Stimulated activated naive CD4-positive, alpha-beta T cell (primary cell): ENCODE results near the gene MED27.
A peak's percentile ranks its signal among the peaks of the same experiment; 100 is the strongest.

Experiments
- DNase-seq, 6 experiments: peaks; one replicate each; lab custom pipeline; 2025; lab: John Stamatoyannopoulos, UW

The MED27 gene

DNA sequence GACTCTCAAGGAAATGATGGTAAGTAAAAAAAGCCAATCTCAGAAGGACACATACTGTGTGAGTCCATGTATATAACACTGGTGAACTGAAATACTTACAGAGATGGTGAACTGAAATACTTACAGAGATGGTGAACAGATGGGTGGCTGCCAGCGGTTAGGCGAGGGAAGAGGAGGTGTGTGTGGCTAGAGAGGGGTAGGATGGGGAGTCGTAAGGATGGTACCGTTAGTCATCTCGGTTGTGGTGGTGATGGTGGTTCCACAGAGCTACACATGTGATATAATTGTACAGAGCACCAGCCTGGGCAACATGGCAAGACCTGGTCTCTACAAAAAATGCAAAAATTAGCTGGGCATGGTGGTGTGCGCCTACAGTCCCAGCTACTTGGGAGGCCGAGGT is 226.2 kb downstream of the MED27 start:
- DNase-seq = no peak

DNA sequence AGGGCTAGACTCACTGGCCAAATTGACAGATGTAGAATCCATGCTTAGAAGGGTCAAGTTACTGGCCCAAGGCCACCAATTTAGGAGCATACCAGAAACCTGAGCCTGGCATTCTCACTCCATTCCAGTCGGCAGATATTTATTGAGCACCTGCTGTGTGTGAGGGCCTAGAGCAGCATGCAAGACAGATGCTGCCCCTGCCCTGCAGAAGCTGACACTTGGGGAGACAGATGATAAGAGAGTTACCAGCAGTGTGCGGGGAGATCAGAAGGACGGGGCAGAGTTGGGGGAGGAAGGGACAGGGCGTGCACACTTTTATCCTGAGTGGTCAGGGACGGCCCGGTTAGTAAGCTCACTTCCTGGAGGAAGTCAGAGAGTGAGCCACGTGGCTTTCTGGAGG is 228.3 kb downstream of the MED27 start:
- no peak for DNase-seq

DNA sequence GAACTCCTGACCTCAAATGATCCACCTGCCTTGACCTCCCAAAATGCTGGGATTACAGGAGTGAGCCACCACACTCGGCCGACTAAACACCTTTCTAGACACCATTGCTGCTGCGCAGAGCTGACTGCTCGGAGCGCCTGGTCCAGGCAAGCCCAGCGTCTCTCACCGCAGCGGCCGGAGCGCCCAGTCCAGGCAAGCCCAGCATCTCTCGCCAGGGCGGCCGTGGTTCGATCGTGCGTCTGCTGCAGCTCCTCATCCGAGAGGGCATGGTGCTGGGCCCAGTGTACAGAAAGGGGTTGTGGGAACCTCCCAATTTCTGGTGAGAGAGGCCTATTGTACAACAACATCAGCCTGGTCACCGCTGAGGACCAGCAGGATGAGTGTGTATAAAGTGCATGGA is 230.3 kb downstream of the MED27 start:
- no peak for DNase-seq

DNA sequence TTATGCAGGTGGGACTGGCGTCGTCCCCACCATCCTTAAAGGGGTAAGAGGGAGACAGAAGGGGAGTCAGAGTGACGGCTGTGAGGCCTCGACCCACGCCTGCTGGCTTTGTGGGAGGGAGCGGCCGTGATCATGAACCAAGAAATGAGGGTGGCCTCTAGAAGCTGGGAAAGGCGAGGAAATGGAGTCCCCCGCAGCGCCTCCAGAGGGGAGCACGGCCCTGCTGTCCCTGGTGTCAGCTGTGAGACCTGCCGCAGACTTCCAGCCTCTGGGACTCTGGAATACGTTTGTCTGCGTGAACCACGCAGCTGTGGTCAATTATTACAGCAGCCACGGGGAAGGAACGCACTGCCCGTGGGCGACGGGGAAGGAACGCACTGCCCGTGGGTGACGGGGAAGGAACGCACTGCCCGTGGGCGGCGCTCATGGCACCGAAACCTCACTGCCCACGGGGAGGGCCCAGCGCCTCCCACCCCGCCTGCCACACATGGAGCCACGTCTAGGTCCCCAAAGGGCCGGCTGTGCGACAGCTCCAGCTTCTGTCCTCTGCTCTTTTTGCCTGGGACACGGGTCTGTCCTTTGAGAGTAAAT is 231.0 kb downstream of the MED27 start:
- DNase-seq = no peak

DNA sequence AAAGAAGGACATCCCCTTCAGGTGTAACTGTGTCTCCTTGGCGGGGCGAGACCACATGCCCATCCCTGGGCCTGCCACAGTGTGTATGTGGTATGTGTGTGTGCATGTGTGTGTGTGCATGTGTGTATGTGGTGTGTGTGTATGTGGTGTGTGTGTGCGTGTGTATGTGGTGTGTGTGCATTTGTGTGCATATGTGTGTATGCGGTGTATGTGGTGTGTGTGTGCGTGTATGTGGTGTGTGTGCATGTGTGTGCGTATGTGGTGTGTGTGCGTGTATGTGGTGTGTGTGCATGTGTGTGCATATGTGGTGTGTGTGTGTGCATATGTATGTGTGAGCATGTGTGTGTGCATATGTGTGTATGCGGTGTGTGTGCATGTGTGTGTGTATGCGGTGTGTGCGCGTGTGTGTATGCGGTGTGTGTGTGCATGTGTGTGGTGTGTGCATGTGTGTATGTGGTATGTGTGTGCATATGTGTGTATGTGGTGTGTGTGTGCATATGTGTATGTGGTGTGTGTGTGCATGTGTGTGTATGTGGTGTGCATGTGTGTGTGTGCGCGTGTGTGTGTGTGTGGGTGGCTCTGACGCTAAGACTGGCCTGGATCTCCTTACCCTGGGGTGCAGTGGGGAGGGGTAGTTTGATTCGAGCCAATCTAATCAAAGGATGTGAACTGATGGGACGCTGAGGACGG is 231.9 kb downstream of the MED27 start:
- no peak for DNase-seq

DNA sequence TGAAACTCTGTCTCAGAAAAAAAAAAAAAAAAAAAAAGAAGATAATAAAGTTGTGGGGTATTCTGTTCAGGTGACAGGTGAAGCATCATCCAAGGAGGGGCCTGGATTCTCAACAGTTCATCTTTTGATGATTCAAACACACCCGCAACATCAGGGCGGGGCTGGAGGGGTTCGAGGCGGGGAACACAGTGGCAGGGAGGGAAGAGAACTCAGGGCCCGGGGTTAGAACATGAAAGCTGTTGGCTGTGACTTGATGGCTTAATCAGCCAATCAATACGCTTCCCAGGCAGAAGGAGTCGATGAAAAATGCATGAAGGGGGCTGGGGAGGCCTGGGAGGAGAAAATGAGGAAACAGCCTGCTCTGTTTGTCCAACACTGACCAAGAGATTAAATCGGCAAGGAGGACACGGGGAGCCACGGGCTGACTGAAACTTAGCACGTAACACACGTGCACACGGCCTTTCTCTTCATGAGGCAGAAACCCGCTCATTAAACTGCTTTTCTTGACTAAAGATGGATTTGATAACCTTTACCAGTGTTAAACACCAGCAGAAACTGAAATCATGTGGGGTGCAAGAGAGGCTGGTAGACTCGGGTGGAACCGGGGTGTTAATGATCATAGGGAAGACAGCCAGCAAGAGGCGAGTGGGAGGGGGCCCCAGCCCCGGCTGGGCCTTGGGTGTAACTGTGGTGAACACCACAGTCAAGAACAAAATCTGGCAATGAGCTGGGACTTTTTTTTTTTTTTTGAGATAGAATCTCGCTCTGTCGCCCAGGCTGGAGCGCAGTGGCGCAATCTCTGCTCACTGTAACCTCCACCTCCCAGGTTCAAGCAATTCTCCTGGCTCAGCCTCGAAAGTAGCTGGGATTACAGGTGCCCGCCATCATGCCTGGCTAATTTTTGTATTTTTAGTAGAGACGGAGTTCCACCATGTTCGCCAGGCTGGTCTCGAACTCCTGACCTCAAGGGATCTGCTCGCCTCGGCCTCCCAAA is 234.1 kb downstream of the MED27 start:
- no peak for DNase-seq

DNA sequence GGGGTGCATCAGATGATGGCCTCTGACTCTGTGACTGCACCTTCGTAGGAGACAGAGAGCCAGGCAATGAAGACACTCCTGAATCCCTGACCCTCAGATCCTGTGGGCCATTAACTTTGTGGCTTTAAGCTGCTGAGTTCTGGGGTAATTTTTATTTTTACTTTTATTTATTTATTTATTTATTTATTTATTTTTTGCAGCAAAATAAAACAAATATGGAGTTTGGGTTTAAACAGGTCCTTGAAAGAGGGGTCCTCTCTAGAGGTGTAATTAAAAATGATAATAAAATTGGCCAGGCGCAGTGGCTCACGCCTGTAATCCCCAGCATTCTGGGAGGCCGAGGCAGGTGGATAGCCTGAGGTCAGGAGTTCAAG is 234.9 kb downstream of the MED27 start:
- no peak for DNase-seq

DNA sequence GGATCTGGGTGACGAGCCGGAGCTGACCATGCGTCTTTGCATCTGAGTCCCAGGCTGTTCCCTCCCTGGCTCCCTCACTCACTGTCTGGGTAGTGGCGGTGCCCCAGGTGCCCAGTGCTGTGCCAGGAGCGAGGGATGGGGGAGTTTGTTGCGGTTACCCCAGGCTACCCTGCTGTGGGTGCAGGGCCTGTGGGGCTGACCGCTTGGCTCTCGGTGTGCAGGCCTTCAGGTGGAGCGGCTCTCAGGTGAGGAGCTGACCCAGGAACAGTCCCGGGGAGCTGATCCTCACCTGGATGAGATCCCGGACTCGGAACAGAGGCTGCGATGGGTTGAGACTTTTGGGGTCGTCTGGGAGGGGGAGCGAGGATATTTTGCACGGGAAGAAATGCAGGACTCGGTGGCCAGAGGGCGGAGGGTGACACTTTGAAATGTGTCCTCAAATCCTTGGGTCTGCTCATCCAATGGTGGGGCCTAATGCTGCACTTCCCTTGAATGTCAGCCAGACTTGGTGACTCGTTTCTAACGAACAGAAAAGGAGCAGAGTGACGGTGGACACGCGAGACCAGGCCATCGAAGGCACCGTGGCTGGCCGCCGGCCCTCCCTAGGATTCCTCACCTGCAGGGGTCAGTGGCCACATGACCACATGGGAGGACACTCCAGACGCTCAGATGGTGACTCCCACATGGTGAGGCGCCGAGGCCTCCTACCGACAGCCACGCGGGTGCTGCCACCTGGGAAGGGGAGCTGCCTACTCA is 235.5 kb downstream of the MED27 start:
- DNase-seq = no peak

DNA sequence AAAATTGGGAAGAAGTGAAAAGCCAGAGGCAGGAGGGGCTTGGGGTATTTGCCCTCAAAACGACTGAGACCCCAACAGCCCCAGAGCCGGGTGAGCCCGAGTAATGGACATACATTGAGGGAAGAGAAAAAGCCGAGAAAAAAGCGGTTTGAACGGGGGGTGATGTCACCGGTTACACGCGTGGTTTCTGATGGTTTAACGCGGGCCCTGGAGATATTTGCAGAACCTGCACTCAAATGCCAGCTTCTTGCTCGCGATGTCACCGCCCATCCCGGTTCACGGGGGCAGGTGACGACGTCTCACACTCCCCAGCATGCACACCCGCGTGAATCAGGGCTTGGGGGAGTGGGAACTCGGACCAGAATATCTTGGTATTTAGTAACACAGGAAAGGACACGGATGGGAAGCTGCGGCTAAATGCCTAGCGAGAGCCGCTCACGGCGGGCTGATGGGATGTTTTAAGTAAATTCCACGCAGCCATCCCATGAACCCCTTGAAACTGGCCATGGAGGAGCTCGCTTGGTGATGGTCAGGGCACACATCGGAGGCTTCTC is 237.8 kb downstream of the MED27 start:
- DNase-seq = no peak

DNA sequence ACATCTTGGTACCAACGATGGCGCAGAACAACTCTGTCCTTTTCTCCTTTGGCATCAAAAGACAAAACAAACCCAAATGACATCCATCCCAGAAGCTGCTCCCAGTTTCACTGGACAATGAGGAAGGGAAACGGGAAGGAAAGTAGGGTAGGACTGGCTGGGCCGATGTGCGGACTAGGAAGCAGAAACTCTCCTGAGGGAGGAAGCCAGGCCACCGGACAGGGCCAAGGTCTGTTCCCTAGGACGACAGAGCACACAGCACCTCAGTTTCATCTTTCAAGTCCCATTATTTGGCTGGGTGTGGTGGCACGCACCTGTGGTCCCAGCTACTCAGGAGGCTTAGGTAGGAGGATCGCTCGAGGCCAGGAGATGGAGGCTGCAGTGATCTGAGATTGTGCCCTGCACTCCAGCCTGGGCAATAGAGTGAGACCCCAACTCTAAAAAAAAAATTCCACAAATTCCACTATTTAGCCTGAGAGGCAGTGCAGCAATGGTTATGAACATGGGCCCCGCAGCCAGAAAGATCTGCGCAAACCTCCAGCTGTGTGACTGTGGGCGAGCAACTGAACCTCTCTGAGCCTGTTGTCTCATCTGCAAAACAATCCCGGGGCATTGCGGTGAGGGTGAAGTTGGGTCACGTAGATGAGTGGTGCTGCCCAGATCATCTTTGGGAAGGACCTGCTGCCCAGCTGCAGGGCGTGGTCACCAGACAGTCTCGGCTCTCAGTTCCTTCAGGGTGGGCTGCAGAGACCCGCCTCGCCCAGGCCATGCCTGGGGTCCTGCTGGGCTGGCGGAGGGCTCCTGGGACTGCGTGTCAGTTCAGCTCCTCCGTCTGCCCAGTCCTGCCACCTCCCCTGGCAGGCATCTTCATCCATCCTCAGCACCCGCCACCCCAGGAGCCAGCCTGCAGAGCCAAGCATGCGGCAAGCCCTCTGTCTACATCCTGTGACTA is 238.6 kb downstream of the MED27 start:
- DNase-seq = no peak

DNA sequence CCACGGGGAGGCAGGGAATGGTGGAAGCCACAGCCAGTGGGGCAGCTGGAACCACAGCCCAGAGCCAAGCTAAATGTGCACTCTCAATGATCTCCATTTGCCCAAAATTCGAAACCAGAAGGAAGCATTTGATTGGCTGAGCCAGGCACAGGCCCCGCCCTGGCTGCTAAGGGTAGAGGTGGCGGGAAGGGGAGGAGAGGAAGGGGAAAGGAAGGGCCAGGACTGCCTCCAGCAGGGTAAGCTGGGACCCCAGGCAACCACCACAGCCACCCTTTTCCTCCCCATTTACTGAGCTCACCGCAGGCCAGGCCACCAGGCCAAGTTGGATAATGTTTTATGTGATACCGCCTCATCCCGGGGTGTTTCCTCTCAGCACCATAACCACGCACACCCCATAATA is 239.4 kb downstream of the MED27 start:
- no peak for DNase-seq

DNA sequence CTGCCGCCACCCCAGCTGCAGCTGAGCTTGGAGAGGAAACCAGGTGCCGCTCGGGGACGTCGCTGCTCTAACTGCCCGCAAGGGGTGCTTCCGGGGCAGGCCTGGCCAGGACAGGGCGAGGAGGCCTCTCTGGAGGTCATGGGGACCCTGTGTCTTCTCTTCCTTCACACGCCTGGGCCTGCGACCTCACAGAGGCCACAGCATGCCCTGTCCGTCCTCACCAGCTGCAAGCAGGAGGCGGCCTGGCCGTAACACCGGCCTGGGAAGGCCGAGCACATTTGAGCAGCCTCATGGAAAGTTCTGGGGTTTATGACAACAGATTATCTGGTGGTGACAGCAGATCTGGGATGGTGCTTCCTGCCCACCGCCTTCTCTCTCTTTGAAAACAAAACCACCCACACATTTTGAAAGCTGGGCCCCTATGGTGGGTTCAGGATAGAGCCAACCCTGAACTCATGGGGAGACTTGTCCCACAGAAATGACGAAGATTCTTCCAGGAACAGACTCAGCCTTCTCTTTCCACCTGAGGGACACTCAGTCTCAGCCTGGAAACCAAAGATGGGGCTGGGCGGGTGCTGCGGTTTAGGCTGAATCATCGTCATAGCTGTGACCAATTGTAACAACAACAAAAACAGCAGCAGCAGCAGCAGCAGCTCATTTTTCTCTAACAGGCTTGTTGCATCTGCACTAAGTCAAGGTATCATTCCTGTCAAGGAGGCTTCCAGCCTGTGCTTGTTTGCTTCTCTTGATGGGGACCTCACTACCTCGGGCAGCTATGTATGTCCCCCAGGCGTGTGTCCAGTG is 240.2 kb downstream of the MED27 start:
- DNase-seq = peak in 1 of 6 experiments; percentile 3

DNA sequence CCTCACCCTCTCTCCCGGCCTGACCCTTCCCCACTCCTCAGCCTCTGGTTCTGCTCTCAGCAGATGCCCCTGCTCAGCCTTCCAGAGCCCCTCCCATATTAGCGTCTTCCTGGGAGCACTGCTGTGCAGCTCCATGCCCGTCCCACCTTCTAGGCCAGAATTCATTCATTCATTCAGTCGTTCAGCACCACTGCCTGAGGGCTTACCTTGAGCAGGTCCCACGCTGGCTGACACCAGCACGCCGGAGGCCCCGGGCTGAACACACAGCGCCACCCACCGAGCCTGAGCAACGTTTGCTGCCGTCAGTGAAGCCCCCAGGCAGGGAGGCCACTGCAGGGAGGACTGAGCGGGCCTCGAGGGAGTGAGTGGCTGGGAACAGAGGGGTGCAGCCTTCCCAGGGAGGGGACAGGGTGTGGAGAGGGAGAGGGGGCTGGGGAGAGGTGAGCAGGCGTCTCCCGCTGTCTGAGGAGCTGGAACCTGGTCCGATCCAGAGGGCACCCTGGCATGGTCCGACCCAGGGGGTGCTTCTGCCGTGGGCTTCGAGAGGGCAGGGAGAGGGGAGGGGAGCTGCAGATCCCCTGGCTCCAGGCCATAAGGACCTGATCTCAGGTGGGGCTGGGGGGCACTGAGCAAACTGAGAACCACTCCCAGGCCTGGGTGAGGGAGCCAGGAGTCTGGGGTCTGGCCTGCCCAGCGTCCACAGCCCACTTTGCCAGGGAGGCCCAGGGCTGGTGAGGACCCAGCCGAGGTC is 241.0 kb downstream of the MED27 start:
- no peak for DNase-seq

DNA sequence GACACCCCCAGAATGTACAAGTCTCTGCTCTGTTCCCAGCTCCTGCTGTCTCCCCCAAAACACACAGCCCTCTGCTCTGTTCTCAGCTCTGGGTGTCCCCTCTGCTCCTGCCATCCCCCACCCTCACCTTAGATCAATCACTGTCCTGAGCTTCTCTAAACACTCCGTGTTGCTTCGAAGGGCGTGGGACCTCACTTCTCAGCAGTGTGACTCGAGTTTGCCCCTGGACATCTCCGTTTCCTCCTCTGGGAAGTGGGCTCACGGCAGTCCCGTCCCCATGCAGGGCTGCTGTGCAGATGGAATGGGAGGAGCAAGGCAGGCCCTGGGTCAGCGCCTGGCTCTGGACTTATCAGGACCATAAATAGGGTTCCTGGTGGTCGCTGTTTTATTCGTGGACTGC is 241.8 kb downstream of the MED27 start:
- no peak for DNase-seq

DNA sequence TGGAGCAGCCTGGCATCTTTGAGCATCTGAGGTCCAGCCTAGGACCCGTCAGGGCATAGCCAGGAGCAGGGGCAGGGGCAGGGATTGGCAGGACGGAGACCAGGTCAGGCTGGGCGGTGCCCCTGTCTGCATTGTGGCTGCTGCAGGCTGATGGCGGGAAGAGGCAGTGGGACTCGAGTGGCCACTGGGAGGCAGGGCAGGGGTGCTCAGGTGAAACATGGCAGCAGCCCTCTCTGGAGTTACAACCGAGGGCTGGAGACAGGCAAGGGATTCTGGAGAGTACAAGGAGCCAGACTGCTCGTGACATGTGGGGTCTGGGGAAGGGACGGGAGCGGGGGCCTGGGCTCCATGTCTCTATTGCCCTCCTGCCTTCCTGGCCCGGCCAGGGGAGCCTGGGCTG is 242.4 kb downstream of the MED27 start:
- no peak for DNase-seq

DNA sequence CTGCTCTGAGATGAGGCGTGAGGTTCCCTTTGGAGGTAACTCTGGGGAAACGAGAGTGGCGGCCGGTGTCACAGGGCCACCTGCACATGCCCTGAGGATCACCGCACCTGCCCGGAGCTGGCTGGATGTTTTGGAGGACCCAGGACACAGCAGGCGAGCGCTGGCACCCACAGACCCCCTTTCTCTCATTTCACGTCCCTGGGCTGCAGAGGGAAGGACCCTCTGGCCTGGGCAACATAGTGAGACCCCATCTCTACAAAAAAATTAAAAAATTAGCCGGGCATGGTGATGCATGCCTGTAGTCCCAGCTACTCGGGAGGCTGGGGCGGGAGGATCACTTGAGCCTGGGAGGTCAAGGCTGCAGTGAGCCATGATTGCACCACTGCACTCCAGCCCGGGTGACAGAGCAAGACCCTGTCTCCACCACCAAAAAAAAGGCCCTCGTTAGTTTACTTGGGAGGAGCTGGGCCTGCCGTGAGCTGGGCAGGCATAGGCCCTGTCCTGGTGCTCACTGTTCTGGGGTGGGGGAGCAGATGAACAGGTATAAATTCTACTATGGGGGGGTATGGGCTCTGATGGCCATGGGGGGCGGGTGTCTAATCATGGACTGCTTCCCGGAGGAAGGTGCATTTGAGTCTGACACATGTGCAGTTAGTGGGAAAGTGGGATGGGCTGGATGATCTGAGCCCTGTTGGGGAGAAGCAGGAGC is 242.9 kb downstream of the MED27 start:
- no peak for DNase-seq

DNA sequence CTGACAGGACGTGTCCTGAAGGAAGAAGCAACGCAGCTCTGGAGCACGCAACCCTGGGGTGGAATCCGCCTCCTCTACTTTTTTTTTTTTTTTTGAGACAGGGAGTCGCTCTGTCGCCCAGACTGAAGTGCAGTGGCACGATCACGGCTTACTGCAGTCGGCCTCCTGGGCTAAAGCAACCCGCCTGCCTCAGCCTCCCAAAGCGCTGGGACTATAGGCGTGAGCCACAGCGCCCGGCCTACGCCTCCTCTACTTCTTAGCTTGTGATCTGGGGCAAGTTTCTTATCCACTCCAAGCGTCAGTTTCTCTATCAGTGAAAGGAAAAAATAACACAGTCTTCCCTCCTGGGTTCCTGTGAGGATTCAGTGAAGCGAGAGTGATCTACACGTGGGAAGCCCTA is 243.6 kb downstream of the MED27 start:
- no peak for DNase-seq

DNA sequence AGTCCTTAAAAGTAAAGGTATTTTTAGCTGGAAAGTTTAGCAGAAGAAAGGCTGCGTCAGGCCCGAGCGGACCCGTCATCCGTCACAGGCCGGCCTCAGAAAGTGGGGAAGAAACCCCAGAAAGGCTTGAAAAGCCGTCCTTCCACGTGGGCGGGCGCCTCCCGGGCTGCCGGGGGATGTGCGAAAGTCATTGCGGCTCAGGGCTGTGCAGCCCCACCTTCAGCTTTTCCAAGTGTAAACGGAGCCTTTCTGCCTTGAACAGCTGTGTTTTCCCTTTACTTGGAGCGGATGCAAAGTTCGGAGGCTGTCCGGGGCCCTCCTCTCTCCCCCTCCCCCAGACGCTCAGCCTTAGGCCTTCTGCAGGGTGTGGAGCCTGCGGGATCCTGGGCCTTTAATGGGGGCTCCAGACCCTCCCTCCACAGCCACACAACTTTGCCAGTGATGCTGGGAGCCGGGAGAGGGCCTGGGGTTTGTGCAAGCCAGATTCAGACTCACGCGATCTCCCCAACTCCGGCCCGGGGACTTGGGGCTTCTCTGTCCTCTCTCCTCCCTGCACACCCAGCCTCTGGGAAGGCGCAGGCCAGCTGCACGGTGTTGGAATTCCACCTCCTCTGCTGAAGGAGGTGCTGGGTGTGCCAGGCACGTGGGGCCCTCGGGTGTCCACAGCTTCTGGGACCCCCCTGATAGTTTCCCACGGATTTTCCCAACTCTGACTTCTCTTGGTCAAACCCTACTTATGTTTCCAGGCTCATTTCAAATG is 244.3 kb downstream of the MED27 start:
- no peak for DNase-seq
